ENCODE measurements around the gene NELFA.

GRCh38 chr4:1992468-1993168 lies 16.2 kb downstream of the NELFA start:
- TF ChIP-seq CTCF (IDR thresholded peaks at IDR 0.05) (no peak), POLR2A (IDR thresholded peaks at IDR 0.05) (no peak)

Data from lower leg skin (tissue), 3 donors.